Umbilical cord (tissue), 2 donors: Measurements from ENCODE around the gene SYNPR. TPM values are rescaled to one million over a fixed set of nuclear protein-coding genes. Genes with fewer than 3 reads are reported as not detected.
"Not testable (repeated sequence)": the region's sequence is repeated elsewhere in the genome, so short reads cannot be mapped to it uniquely, and the experiment has no call there.

Experiments
- DNase-seq: peaks from one replicate; pipeline ENCODE4 v3.0.0-alpha.2; 2015; ENCODE audit warnings: low spot score
- total RNA-seq: library from RNA; depleted of rRNA; stranded (reverse); fragments of >200 nt; gene quantifications from one replicate; pipeline ENCODE4 v1.2.3, GENCODE V29; 2014; ENCODE audit warnings: low replicate concordance; ENCODE audit not compliant: insufficient read depth

SYNPR gene
- total RNA-seq, result 9.9 TPM

- no peak for DNase-seq
Measured at GRCh38 chr3:63278171-63279004, at the start of gene SYNPR. SYNPR (plus strand) TSS chr3:63278308.

GRCh38 chr3:63228677-63229076 is 49.4 kb upstream of the SYNPR start:
- DNase-seq, result peak; percentile 65

- DNase-seq, result no peak
Measured at GRCh38 chr3:63230146-63230545, 48.0 kb upstream of the SYNPR start.

GRCh38 chr3:63231643-63232042 is 46.5 kb upstream of the SYNPR start:
- DNase-seq, result peak; percentile 17

GRCh38 chr3:63232764-63233396 is 45.2 kb upstream of the SYNPR start:
- DNase-seq, result no peak

GRCh38 chr3:63240381-63240902 is 37.7 kb upstream of the SYNPR start:
- peak; percentile 34 for DNase-seq

- DNase-seq, result no peak
Measured at GRCh38 chr3:63242124-63242523, 36.0 kb upstream of the SYNPR start.

GRCh38 chr3:63244486-63244885 is 33.6 kb upstream of the SYNPR start:
- no peak for DNase-seq

GRCh38 chr3:63245726-63246241 is 32.3 kb upstream of the SYNPR start:
- DNase-seq, result no peak

GRCh38 chr3:63248015-63248414 is 30.1 kb upstream of the SYNPR start:
- DNase-seq, result no peak

- DNase-seq, result no peak
Measured at GRCh38 chr3:63251499-63251898, 26.6 kb upstream of the SYNPR start.

GRCh38 chr3:63255819-63256218 is 22.3 kb upstream of the SYNPR start:
- not testable (repeated sequence) for DNase-seq

- no peak for DNase-seq
Measured at GRCh38 chr3:63264716-63265115, 13.4 kb upstream of the SYNPR start.

GRCh38 chr3:63274359-63274758 is 3.7 kb upstream of the SYNPR start:
- DNase-seq, result no peak

GRCh38 chr3:63279005-63279841 is 1.1 kb downstream of the SYNPR start:
- no peak for DNase-seq

- DNase-seq, result no peak
Measured at GRCh38 chr3:63287610-63288009, 9.5 kb downstream of the SYNPR start.

GRCh38 chr3:63290686-63291085 is 12.6 kb downstream of the SYNPR start:
- no peak for DNase-seq

- no peak for DNase-seq
Measured at GRCh38 chr3:63294332-63294731, 16.2 kb downstream of the SYNPR start.

GRCh38 chr3:63295356-63295755 is 17.2 kb downstream of the SYNPR start:
- no peak for DNase-seq

- no peak for DNase-seq
Measured at GRCh38 chr3:63295806-63296205, 17.7 kb downstream of the SYNPR start.

GRCh38 chr3:63296249-63296648 is 18.1 kb downstream of the SYNPR start:
- DNase-seq, result no peak

- peak; percentile 52 for DNase-seq
Measured at GRCh38 chr3:63303238-63303637, 25.1 kb downstream of the SYNPR start.
